Loucy (cell line): Measurements from ENCODE around the gene CISD1.

ENCODE experiments used
- H2AFZ ChIP-seq: fragments of 200-600 bp; sonication (generic); 2 replicates; pipeline ENCODE4 v1.6.0; 2016; ENCODE audit warnings: antibody characterized with exemption, mild to moderate bottlenecking, low read length, moderate library complexity
- H3F3A ChIP-seq: fragments of 200-600 bp; 2 replicates; pipeline ENCODE4 v1.6.0; 2016; ENCODE audit warnings: antibody characterized with exemption, low read depth, mild to moderate bottlenecking
- H3K27me3 ChIP-seq: fragments of 200-600 bp; sonication (generic); 2 replicates; pipeline ENCODE4 v1.6.1; 2014; ENCODE audit warnings: low read length, mild to moderate bottlenecking; ENCODE audit not compliant: insufficient read depth, poor library complexity, severe bottlenecking
- H3K36me3 ChIP-seq: fragments of 200-600 bp; sonication (generic); 2 replicates; pipeline ENCODE4 v1.6.1; 2016; ENCODE audit warnings: low read length; ENCODE audit not compliant: insufficient read depth
- H3K4me1 ChIP-seq: fragments of 200-600 bp; sonication (generic); 2 replicates; pipeline ENCODE4 v1.5.1; 2014; ENCODE audit warnings: low read length, mild to moderate bottlenecking; ENCODE audit not compliant: insufficient read depth, poor library complexity, severe bottlenecking
- H3K4me2 ChIP-seq: fragments of 200-600 bp; sonication (generic); 2 replicates; pipeline ENCODE4 v1.6.0; 2014; ENCODE audit warnings: antibody characterized with exemption, low read length, low read depth, mild to moderate bottlenecking; ENCODE audit not compliant: poor library complexity, severe bottlenecking
- H3K4me3 ChIP-seq: fragments of 200-600 bp; sonication (generic); 2 replicates; pipeline ENCODE4 v1.5.1; 2014; ENCODE audit warnings: low read length, mild to moderate bottlenecking, mixed read lengths; ENCODE audit not compliant: poor library complexity, severe bottlenecking
- H3K79me2 ChIP-seq: fragments of 200-600 bp; sonication (generic); 2 replicates; pipeline ENCODE4 v1.6.1; 2014; ENCODE audit warnings: low read length; ENCODE audit not compliant: insufficient read depth
- H3K9ac ChIP-seq: fragments of 200-600 bp; sonication (generic); 2 replicates; pipeline ENCODE4 v1.6.0; 2014; ENCODE audit warnings: mild to moderate bottlenecking, low read depth, low read length, moderate library complexity; ENCODE audit not compliant: poor library complexity, severe bottlenecking
- H3K9me2 ChIP-seq: fragments of 200-600 bp; sonication (generic); replicated peaks from 2 replicates; pipeline ENCODE4 v1.6.1; 2016; ENCODE audit warnings: low read depth, low read length, mixed read lengths
- H3K9me3 ChIP-seq: fragments of 200-600 bp; sonication (generic); 2 replicates; pipeline ENCODE4 v1.6.1; 2014; ENCODE audit warnings: mild to moderate bottlenecking, antibody characterized with exemption, low read length, low read depth; ENCODE audit not compliant: insufficient read depth
- H4K20me1 ChIP-seq: fragments of 200-600 bp; sonication (generic); 2 replicates; pipeline ENCODE4 v1.6.0; 2014; ENCODE audit warnings: antibody characterized with exemption, low read length, mild to moderate bottlenecking; ENCODE audit not compliant: insufficient read depth, poor library complexity, severe bottlenecking
- CTCF ChIP-seq: fragments of 200-600 bp; sonication (generic); conservative IDR thresholded peaks from 2 replicates; pipeline ENCODE4 v1.5.1; 2014; ENCODE audit warnings: mild to moderate bottlenecking, antibody characterized with exemption, low read length
- EZH2phosphoT487 ChIP-seq: fragments of 200-600 bp; IDR thresholded peaks from 2 replicates; pipeline ENCODE4 v1.6.1; 2018; ENCODE audit warnings: antibody characterized with exemption, mild to moderate bottlenecking, moderate library complexity, borderline replicate concordance

CISD1 gene

DNA sequence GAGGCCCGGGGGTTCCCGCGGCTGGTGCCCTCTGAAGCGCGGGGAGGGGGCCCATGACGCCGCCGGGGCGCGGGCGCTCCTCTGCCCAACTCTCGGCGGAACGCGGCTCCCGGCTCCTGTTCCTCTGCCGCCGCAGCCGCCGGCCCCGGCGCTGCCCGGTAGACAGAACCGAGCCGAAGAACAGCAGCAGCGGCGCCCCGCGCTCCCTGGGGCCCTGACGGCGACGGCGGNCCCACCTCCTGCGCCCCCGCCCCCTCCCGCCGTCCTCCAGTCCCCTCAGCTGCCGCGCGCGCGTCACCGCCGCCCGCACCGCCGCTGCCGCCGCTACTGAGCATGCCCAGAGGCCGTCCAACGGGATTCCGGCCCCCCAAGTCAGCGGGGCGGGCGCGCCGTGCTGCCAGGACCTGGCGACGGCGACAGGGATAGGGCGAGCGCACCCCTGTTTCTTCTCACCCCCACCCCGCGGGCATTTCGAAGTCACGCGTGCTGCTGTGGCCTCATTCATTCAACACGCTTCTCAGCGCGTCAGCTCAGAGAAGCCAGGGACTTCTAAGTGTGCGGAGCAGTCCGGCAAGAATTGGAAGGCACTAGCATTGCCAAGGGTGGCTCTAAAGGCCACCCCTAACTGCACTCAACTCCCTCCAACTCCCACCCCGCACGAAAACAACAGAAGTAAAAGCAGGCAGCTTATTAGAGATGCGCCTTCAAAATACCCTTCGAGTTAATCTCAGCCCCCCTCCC lies 1.1 kb upstream of the CISD1 start, which contains the start of gene IPMK:
IPMK (minus strand) TSS at position 182 of the 741 bp plus-strand sequence. CDS start 283 bp downstream, outside the sequence.
- peak within 1 kb of the TSS; percentile 64 for H3K9ac ChIP-seq
- H3K4me2 ChIP-seq = peak within 1 kb of the TSS; percentile 94
- no peaks in the 10 kb centered on the region for H3K27me3 ChIP-seq
- H3K4me1 ChIP-seq = peaks cover 37% of the 10 kb centered on the region
- peak within 1 kb of the TSS; percentile 85 for H3K4me3 ChIP-seq
- peaks cover 36% of the 10 kb centered on the region for H4K20me1 ChIP-seq
- peaks cover 62% of the 10 kb centered on the region for H3K79me2 ChIP-seq
- H3F3A ChIP-seq = no peaks in the 10 kb centered on the region
- H3K36me3 ChIP-seq = no peaks in the 10 kb centered on the region
- H2AFZ ChIP-seq = peak within 1 kb of the TSS; percentile 89
- no peaks in the 10 kb centered on the region for H3K9me2 ChIP-seq
- H3K9me3 ChIP-seq = no peaks in the 10 kb centered on the region
- TF ChIP-seq EZH2phosphoT487 = no peak
- TF ChIP-seq CTCF = no peak

DNA sequence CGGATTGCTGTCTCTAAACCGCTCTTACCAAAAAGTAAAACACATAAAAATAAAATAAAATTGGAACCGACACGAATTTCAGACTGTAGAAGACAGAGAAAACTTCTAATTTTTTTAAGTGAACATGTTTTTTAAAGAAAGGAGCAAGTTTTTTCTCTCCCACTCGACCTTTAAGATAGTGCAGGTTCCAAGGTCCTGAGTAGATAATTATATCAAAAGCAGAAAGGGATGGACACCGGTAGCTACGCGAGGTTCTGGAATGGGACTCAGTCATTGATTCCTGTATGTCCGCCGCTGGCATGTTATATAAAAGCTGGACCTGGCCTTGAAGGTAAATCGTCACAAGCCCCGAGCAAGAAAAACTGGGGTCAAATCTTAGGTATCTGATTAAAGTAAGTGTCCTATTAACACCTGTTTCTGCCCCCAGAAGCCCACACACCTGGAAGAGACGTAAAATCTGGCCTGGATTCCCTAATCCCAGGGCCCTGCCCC lies 462 bp upstream of the CISD1 start:
- Histone ChIP-seq H3K27me3 (no peaks in the 10 kb centered on the region), H3K4me3 (peak overlapping the region; percentile 85), H3K79me2 (peaks cover 56% of the 10 kb centered on the region), H3K9me2 (no peaks in the 10 kb centered on the region), H4K20me1 (peaks cover 31% of the 10 kb centered on the region), H3K4me1 (peaks cover 35% of the 10 kb centered on the region), H3K36me3 (no peaks in the 10 kb centered on the region), H3F3A (no peaks in the 10 kb centered on the region), H2AFZ (peak overlapping the region; percentile 89), H3K9me3 (no peaks in the 10 kb centered on the region), H3K9ac (peak overlapping the region; percentile 64), H3K4me2 (peak overlapping the region; percentile 93)
- TF ChIP-seq CTCF = no peak
- no peak for TF ChIP-seq EZH2phosphoT487

DNA sequence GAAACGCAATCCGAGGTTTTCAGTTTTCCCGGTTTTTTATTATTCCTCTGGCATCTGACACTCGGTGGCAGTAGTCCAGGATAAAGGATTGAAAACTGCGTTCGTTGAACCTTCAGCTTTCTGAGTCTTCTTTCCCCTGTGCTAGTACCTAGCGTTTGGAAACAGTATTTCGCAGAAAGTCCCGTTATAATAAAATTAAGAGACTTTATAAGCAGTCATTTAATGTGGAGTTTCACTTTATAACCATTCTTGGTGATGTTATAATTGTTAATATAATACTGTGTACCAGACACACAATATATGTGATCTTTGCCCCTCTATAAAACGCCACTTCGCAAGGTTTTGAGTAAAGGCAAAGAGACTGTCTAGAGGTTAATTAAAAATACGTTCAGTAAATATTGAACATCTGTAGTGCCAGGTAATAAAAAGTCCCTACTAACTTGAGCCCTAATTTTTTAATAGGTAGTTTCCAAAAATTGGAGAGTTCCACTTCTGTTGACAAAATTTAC lies 874 bp downstream of the CISD1 start:
- Histone ChIP-seq H3K79me2 (peaks cover 42% of the 10 kb centered on the region), H3F3A (no peaks in the 10 kb centered on the region), H3K4me2 (peak overlapping the region; percentile 95), H3K4me3 (peak overlapping the region; percentile 85), H3K27me3 (no peaks in the 10 kb centered on the region), H3K9ac (peak overlapping the region; percentile 82), H3K4me1 (peaks cover 24% of the 10 kb centered on the region), H2AFZ (peak overlapping the region; percentile 98), H3K9me2 (no peaks in the 10 kb centered on the region), H3K36me3 (no peaks in the 10 kb centered on the region), H4K20me1 (peaks cover 20% of the 10 kb centered on the region), H3K9me3 (no peaks in the 10 kb centered on the region)
- TF ChIP-seq EZH2phosphoT487 = no peak
- TF ChIP-seq CTCF = no peak
